Suprapubic skin (tissue), 4 donors: ENCODE measurements around the gene MYL11. TPM values are rescaled to one million over a fixed set of nuclear protein-coding genes. Genes with fewer than 3 reads are reported as not detected.

Experiments
- DNase-seq, 2 donors: peaks; one replicate each; pipeline ENCODE4 v3.0.0-alpha.2; 2019; ENCODE audit warnings: low spot score in 2 of 2
- H3K27ac ChIP-seq: fragments of 200-600 bp; sonication (generic); one replicate; pipeline ENCODE4 v1.5.1; 2019
- H3K27me3 ChIP-seq: fragments of 200-600 bp; sonication (generic); one replicate; pipeline ENCODE4 v1.5.1; 2019
- H3K36me3 ChIP-seq: fragments of 200-600 bp; sonication (generic); one replicate; pipeline ENCODE4 v1.5.1; 2019
- H3K4me1 ChIP-seq: fragments of 200-600 bp; sonication (generic); one replicate; pipeline ENCODE4 v1.5.1; 2019
- H3K4me3 ChIP-seq: fragments of 200-600 bp; sonication (generic); one replicate; pipeline ENCODE4 v1.5.1; 2019; ENCODE audit warnings: mild to moderate bottlenecking
- H3K9me3 ChIP-seq: fragments of 200-600 bp; sonication (generic); one replicate; pipeline ENCODE4 v1.5.1; 2019
- EP300 ChIP-seq: sonication (generic); formaldehyde crosslinking; IDR thresholded peaks from one replicate; pipeline ENCODE4 v1.6.1; 2017; ENCODE audit warnings: antibody characterized with exemption
- POLR2A ChIP-seq, 2 donors: fragments of 450-650 bp; IDR thresholded peaks; one replicate each; pipeline ENCODE4 v1.6.1; 2017; ENCODE audit warnings: antibody characterized with exemption in 2 of 2, mild to moderate bottlenecking in 2 of 2, moderate library complexity in 2 of 2
- POLR2AphosphoS5 ChIP-seq, 3 donors: sonication (generic); formaldehyde crosslinking; IDR thresholded peaks; one replicate each; pipeline ENCODE4 v1.6.1; 2017; ENCODE audit warnings: antibody characterized with exemption in 3 of 3
- WGBS: methylation state at CpG from one replicate; pipeline ENCODE4 v1.1.5; 2018; 5-methylcytosine and 5-hydroxymethylcytosine counted together
- total RNA-seq, 4 donors: library from RNA; depleted of rRNA; stranded (reverse); fragments of >200 nt; gene quantifications; one replicate each; pipeline ENCODE4 v1.1.0, GENCODE V29; 2016
- TF ChIP-seq, protein P1 (sequence below), 2 donors: fragments of 200-600 bp in 1 of 2; fragments of 450-650 bp in 1 of 2; sonication (generic) in 1 of 2; IDR thresholded peaks; one replicate each; pipeline ENCODE4 v1.5.1; 2016 to 2019; ENCODE audit warnings: antibody characterized with exemption in 2 of 2, mild to moderate bottlenecking in 1 of 2, moderate library complexity in 1 of 2

The MYL11 gene
- total RNA-seq, 4 donors from 2014 or later, result not detected

DNA sequence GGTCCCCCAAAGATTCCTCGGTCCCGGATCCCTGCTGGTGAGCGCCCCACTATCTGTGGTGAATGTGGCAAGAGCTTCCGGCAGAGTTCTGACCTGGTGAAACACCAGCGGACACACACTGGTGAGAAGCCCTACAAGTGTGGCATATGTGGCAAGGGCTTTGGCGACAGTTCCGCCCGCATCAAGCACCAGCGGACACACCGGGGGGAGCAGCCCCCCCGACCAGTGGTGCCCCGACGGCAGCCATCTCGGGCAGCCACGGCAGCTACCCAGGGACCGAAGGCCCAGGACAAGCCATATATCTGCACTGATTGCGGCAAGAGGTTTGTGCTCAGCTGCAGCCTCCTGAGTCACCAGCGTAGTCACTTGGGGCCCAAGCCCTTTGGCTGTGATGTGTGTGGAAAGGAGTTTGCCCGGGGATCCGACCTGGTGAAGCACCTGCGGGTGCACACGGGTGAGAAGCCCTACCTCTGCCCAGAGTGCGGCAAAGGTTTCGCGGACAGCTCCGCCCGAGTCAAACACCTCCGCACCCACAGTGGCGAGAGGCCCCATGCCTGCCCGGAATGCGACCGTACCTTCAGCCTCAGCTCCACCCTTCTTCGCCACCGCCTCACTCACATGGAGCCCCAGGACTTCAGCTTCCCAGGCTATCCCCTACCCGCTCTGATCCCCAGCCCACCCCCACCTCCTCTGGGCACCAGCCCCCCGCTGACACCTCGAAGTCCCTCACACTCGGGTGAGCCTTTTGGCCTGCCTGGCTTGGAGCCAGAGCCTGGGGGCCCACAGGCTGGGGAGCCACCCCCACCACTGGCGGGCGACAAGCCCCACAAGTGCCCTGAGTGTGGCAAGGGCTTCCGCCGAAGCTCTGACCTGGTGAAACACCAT, 23.4 kb downstream of the MYL11 start:
- peaks cover 41% of the 10 kb centered on the region for H3K4me1 ChIP-seq
- DNase-seq, result no peak
- H3K36me3 ChIP-seq, result peaks cover 11% of the 10 kb centered on the region
- TF ChIP-seq POLR2A (IDR thresholded peaks at IDR 0.05) (no peak), EP300 (no peak), POLR2AphosphoS5 (IDR thresholded peaks at IDR 0.05) (no peak)
- TF ChIP-seq, protein P1, sequence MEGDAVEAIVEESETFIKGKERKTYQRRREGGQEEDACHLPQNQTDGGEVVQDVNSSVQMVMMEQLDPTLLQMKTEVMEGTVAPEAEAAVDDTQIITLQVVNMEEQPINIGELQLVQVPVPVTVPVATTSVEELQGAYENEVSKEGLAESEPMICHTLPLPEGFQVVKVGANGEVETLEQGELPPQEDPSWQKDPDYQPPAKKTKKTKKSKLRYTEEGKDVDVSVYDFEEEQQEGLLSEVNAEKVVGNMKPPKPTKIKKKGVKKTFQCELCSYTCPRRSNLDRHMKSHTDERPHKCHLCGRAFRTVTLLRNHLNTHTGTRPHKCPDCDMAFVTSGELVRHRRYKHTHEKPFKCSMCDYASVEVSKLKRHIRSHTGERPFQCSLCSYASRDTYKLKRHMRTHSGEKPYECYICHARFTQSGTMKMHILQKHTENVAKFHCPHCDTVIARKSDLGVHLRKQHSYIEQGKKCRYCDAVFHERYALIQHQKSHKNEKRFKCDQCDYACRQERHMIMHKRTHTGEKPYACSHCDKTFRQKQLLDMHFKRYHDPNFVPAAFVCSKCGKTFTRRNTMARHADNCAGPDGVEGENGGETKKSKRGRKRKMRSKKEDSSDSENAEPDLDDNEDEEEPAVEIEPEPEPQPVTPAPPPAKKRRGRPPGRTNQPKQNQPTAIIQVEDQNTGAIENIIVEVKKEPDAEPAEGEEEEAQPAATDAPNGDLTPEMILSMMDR (IDR thresholded peaks at IDR 0.05), result no peak
- H3K27me3 ChIP-seq, result no peaks in the 10 kb centered on the region
- no peaks in the 10 kb centered on the region for H3K9me3 ChIP-seq
- WGBS, result 93% methylated on average over 25 of the region's 42 CpGs
- H3K4me3 ChIP-seq, result no peak overlapping the region
- no peak overlapping the region for H3K27ac ChIP-seq

DNA sequence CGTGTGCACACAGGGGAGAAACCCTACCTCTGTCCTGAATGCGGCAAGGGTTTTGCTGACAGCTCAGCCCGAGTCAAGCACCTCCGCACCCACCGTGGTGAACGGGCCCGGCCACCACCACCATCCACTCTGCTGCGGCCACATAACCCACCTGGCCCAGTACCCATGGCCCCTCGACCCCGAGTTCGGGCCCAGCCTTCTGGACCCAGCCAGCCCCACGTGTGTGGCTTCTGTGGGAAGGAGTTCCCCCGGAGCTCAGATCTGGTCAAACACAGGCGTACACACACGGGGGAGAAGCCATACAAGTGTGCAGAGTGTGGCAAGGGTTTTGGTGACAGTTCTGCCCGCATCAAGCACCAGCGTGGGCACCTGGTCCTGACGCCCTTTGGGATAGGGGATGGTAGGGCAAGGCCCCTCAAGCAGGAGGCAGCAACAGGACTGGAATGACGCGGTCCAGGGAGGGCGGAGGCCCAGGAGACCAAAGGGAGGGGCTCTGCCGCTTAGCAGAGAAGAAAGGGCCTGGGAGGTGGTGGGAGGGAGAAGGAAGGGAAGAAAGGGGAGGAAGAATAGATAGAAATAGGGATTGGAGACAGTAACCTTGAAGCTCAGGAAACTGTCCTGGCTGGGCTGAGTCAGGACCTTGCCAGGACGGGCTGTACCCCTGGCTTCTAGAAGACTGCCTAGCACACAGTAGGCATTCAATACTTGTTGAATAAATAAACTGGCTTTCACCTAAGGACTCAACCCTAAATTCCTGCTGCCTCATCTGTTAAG, 24.2 kb downstream of the MYL11 start:
- Histone ChIP-seq H3K27ac (no peak overlapping the region), H3K4me1 (peaks cover 41% of the 10 kb centered on the region), H3K4me3 (no peak overlapping the region), H3K36me3 (peaks cover 11% of the 10 kb centered on the region), H3K9me3 (no peaks in the 10 kb centered on the region), H3K27me3 (no peaks in the 10 kb centered on the region)
- 74% methylated on average over 16 of the region's 23 CpGs for WGBS
- DNase-seq, result no peak
- TF ChIP-seq POLR2AphosphoS5 (IDR thresholded peaks at IDR 0.05), result no peak

DNA sequence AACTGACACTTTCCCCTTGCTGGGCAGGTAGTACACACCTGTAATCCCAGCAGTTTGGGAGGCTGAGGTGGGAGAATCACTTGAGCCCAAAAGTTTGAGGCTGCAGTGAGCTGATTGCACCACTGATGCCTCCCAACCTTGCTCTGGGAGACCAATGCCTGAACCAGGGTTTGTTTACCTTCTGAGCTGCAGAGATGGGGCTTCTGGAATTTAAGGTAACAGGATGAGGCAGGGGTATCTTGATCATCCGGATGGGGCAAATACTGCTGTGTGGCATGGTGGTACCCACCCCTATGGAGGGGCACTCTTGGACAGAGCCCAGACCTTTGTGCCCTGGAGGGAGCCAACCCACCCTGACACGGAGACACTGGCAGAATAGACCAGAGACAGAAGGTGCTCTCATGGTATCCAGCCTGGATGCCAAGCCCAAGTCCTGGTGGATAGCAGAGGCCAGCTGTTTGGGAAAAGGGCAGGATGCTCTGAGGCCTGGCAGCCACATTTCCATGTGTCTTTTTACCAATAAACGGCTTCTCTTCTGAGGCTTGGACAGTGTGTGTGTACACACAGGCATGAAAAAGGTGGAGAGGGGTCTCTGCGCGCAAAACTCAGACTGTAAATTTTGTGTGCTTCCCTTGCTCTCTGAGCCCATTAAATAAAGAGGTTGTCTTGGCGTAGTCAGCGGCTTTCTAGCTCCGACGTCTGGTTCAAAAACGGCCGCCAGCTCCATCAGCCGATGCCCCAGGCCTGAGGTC, 25.0 kb downstream of the MYL11 start:
- peak overlapping the region; percentile 67 for H3K27ac ChIP-seq
- no peak for DNase-seq
- TF ChIP-seq, protein P1 (IDR thresholded peaks at IDR 0.05), result no peak
- TF ChIP-seq POLR2AphosphoS5 (IDR thresholded peaks at IDR 0.05) (no peak), EP300 (no peak), POLR2A (IDR thresholded peaks at IDR 0.05) (no peak)
- H3K27me3 ChIP-seq, result no peaks in the 10 kb centered on the region
- H3K4me1 ChIP-seq, result peaks cover 34% of the 10 kb centered on the region
- no peaks in the 10 kb centered on the region for H3K9me3 ChIP-seq
- H3K4me3 ChIP-seq, result peak overlapping the region; percentile 65
- WGBS, result 10% methylated on average over 10 of the region's 12 CpGs
- H3K36me3 ChIP-seq, result peaks cover 11% of the 10 kb centered on the region

DNA sequence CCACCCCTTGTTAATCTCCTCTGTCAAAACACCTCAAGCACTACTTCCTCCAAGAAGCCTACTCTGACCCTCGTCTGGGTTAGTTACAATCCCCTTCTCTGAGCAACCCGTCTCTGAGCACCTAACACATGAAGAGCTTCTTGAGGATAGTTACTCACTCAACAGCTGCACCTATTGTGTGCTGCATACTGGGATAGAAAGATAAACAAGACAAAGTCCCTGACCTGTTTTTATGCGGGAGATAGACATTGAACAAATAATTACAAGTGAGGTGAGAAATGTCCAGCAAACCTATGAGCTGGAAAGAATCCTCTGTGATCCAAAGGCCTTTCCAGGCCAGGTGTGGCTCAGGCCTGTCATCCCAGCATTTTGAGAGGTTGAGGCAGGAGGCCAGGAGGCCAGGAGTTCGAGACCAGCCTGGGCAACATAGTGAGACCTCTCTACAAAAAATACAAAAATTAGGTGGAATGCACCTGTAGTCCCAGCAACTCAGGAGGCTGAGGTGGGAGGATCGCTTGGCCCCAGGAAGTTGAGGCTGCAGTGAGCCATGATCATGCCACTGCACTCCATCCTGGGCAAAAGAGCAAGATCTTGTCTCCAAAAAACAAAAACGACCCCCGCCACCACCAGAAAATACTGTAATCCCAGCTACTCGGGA, 27.3 kb downstream of the MYL11 start:
- H3K27me3 ChIP-seq, result no peaks in the 10 kb centered on the region
- no peaks in the 10 kb centered on the region for H3K9me3 ChIP-seq
- H3K4me3 ChIP-seq, result no peak overlapping the region
- no peak for DNase-seq
- peaks cover 23% of the 10 kb centered on the region for H3K4me1 ChIP-seq
- 84% methylated on average over 8 of the region's 8 CpGs for WGBS
- H3K27ac ChIP-seq, result no peak overlapping the region
- TF ChIP-seq POLR2AphosphoS5 (IDR thresholded peaks at IDR 0.05) (no peak), EP300 (no peak), POLR2A (IDR thresholded peaks at IDR 0.05) (no peak)
- TF ChIP-seq, protein P1 (IDR thresholded peaks at IDR 0.05), result no peak
- H3K36me3 ChIP-seq, result peaks cover 11% of the 10 kb centered on the region

DNA sequence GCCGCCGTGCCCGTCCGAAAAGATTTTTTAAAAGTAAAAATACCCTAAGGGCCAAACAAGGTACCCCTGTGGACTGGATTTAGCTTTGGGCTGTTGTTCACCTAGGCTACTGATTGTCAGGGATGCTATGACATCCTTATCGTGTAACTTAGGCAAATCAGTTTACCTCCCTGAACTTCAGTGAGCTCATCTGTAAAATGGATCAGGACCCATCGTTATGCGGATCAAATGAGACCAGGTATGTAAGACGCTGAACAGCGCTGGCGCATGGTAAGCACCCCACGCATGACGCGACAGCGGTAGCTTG, 32.1 kb downstream of the MYL11 start:
- WGBS, result 18% methylated on average over 12 of the region's 14 CpGs
- peak overlapping the region; percentile 74 for H3K4me3 ChIP-seq

More for the DNA sequence above, 32.1 kb downstream of the MYL11 start:
- Histone ChIP-seq H3K9me3 (no peaks in the 10 kb centered on the region), H3K27ac (peak overlapping the region; percentile 90), H3K36me3 (no peaks in the 10 kb centered on the region), H3K27me3 (no peaks in the 10 kb centered on the region), H3K4me1 (peaks cover 32% of the 10 kb centered on the region)
- no peak for DNase-seq
- TF ChIP-seq, protein P1 (IDR thresholded peaks at IDR 0.05), result no peak
- TF ChIP-seq POLR2AphosphoS5 (IDR thresholded peaks at IDR 0.05) (no peak), POLR2A (IDR thresholded peaks at IDR 0.05) (no peak), EP300 (no peak)
